HG03442 (cell line): ENCODE results near the gene POU6F1.

Experiments
- ATAC-seq: cut with Tn5 transposase; IDR thresholded peaks from one replicate; pipeline ENCODE4 v1.9.1; 2021; ENCODE audit warnings: mild to moderate bottlenecking, moderate library complexity; ENCODE audit not compliant: unreplicated experiment

The POU6F1 gene

GRCh38 chr12:51171884-51172514 lies 45.9 kb downstream of the POU6F1 start:
- no peak for ATAC-seq

GRCh38 chr12:51163795-51164194 lies 54.1 kb downstream of the POU6F1 start:
- no peak for ATAC-seq

- no peak for ATAC-seq
Measured at GRCh38 chr12:51162217-51162616, 55.6 kb downstream of the POU6F1 start.

- ATAC-seq = no peak
Measured at GRCh38 chr12:51160814-51161459, 56.9 kb downstream of the POU6F1 start.

DNA sequence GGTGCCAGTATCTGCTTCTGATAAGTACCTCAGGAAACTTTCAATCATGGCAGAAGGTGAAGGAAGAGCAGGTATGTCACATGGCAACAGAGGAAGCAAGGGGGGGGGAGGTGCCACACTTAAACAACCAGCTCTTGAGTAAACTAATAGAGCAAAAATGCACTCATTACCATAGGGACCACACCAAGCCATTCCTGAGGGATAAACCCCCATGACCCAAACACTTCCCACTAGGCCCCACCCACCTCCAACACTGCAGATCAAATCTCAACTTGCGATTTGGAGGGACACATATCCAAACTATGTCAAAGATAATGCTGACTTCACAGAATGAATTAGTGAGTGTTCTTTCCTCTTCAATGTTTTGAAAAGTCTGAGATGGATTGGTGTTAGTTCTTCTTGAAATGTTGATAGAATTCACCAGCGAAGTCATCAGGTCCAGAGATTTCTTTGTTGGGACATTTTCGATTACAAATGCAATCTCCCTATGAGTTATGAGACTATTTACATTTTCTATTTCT lies 61.6 kb downstream of the POU6F1 start:
- no peak for ATAC-seq

DNA sequence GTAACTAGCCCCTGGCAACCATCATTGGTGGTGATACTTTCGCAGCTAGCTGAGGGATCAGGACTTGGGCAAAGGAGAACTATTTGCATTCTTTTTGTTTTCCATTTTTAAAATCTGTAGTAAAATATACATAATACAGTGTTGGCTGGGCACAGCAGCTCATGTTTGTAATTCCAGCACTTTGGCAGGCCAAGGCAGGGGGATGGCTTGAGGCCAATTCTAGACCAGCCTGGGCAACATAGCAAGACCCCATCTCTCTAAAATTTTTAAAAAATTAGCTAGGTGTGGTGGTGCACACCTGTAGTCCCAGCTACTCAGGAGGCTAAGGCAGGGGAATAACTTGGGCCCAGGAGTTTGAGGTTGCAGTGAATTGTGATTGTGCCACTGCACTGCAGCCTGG lies 64.9 kb downstream of the POU6F1 start:
- ATAC-seq = no peak

GRCh38 chr12:51150777-51151176 lies 67.1 kb downstream of the POU6F1 start:
- ATAC-seq = no peak

- no peak for ATAC-seq
Measured at GRCh38 chr12:51147309-51147708, 70.6 kb downstream of the POU6F1 start.

DNA sequence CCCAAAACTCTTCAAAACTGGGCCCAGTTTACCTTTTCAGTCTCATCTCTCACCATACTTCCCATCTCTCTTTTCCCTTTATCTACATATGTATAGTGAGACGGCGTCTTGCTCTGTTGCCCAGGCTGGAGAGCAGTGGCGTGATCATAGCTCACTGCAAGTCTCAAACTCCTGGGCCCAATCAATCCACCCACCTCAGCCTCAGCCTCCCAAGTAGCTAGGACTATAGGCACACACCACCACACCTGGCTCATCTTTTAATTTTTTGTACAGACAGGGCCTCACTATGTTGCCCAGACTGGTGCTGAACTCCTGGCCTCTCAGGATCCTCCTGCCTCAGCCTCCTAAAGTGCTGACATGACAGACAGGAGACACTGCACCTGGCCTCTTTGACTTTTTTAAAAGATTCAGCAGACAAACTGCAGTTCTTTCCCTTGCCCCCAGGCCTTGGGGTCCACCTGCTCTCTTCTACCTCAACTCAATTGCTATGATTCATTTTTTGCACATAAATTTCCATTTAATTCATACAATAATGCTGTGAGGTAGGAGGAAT lies 78.5 kb downstream of the POU6F1 start:
- ATAC-seq = no peak
